CD4-positive, alpha-beta T cell treated with Interleukin-17A for 4 hours (primary cell): ENCODE measurements around the gene MITF.

ENCODE experiments used
- DNase-seq: peaks from one replicate; pipeline ENCODE4 v3.0.0-alpha.2; 2020; ENCODE audit warnings: mixed read lengths

MITF gene

GRCh38 chr3:69761896-69762767, 22.9 kb downstream of the MITF start:
- no peak for DNase-seq

- no peak for DNase-seq
Measured at GRCh38 chr3:69762768-69763229, 23.5 kb downstream of the MITF start.

GRCh38 chr3:69763458-69763857, 24.2 kb downstream of the MITF start:
- no peak for DNase-seq

GRCh38 chr3:69764121-69764741, 25.0 kb downstream of the MITF start:
- no peak for DNase-seq

GRCh38 chr3:69764861-69765260, 25.6 kb downstream of the MITF start:
- no peak for DNase-seq

GRCh38 chr3:69766638-69767037, 27.4 kb downstream of the MITF start:
- DNase-seq, result no peak

GRCh38 chr3:69767571-69767970, 28.3 kb downstream of the MITF start:
- no peak for DNase-seq

GRCh38 chr3:69768438-69768837, 29.2 kb downstream of the MITF start:
- DNase-seq, result no peak

- no peak for DNase-seq
Measured at GRCh38 chr3:69770219-69770618, 31.0 kb downstream of the MITF start.

- no peak for DNase-seq
Measured at GRCh38 chr3:69770976-69771634, 31.8 kb downstream of the MITF start.

- DNase-seq, result no peak
Measured at GRCh38 chr3:69772152-69772867, 33.0 kb downstream of the MITF start.

GRCh38 chr3:69774029-69774428, 34.8 kb downstream of the MITF start:
- no peak for DNase-seq

- no peak for DNase-seq
Measured at GRCh38 chr3:69775751-69776150, 36.5 kb downstream of the MITF start.

- DNase-seq, result no peak
Measured at GRCh38 chr3:69776289-69776688, 37.0 kb downstream of the MITF start.

- DNase-seq, result no peak
Measured at GRCh38 chr3:69776920-69777581, 37.8 kb downstream of the MITF start.

GRCh38 chr3:69777582-69777967, 38.3 kb downstream of the MITF start:
- no peak for DNase-seq

GRCh38 chr3:69781593-69781992, 42.3 kb downstream of the MITF start:
- DNase-seq, result no peak

GRCh38 chr3:69784954-69785514, 45.8 kb downstream of the MITF start:
- no peak for DNase-seq

- no peak for DNase-seq
Measured at GRCh38 chr3:69785769-69786320, 46.6 kb downstream of the MITF start.

GRCh38 chr3:69786854-69787253, 47.6 kb downstream of the MITF start:
- no peak for DNase-seq

GRCh38 chr3:69787436-69788168, 48.3 kb downstream of the MITF start:
- no peak for DNase-seq
